GM19372 (cell line): Measurements from ENCODE around the gene NKRF.
A peak's percentile ranks its signal among the peaks of the same experiment; 100 is the strongest.
"Not testable (repeated sequence)": the region's sequence is repeated elsewhere in the genome, so short reads cannot be mapped to it uniquely, and the experiment has no call there.

Experiments
- ATAC-seq: cut with Tn5 transposase; IDR thresholded peaks from one replicate; pipeline ENCODE4 v1.9.1; 2021; ENCODE audit warnings: mild to moderate bottlenecking, low read depth, moderate library complexity; ENCODE audit not compliant: unreplicated experiment

NKRF gene

GRCh38 chrX:119606280-119607017 is at the start of gene NKRF:
Gene NKRF (minus strand): TSS chrX:119606424.
- peak; percentile 84 for ATAC-seq

- ATAC-seq: no peak
Observed at GRCh38 chrX:119655125-119655524, 48.9 kb upstream of the NKRF start.

GRCh38 chrX:119654112-119654531 is 47.9 kb upstream of the NKRF start:
- no peak for ATAC-seq

GRCh38 chrX:119648421-119648775 is 42.2 kb upstream of the NKRF start:
- ATAC-seq: no peak

- peak; percentile 84 for ATAC-seq
Observed at GRCh38 chrX:119647552-119648420, 41.6 kb upstream of the NKRF start.

GRCh38 chrX:119647089-119647488 is 40.9 kb upstream of the NKRF start:
- no peak for ATAC-seq

- no peak for ATAC-seq
Observed at GRCh38 chrX:119646515-119646914, 40.3 kb upstream of the NKRF start.

- ATAC-seq: no peak
Observed at GRCh38 chrX:119643696-119644095, 37.5 kb upstream of the NKRF start.

- ATAC-seq: no peak
Observed at GRCh38 chrX:119640731-119641170, 34.5 kb upstream of the NKRF start.

GRCh38 chrX:119638725-119639471 is 32.7 kb upstream of the NKRF start:
- ATAC-seq: peak; percentile 53

GRCh38 chrX:119637421-119637820 is 31.2 kb upstream of the NKRF start:
- ATAC-seq: not testable (repeated sequence)

- no peak for ATAC-seq
Observed at GRCh38 chrX:119636419-119636818, 30.2 kb upstream of the NKRF start.

- ATAC-seq: no peak
Observed at GRCh38 chrX:119635799-119636198, 29.6 kb upstream of the NKRF start.

- no peak for ATAC-seq
Observed at GRCh38 chrX:119635179-119635578, 29.0 kb upstream of the NKRF start.

GRCh38 chrX:119625843-119626242 is 19.6 kb upstream of the NKRF start:
- no peak for ATAC-seq

GRCh38 chrX:119624951-119625668 is 18.9 kb upstream of the NKRF start:
- no peak for ATAC-seq

- no peak for ATAC-seq
Observed at GRCh38 chrX:119624417-119624816, 18.2 kb upstream of the NKRF start.

- no peak for ATAC-seq
Observed at GRCh38 chrX:119622356-119623232, 16.4 kb upstream of the NKRF start.

GRCh38 chrX:119618439-119618838 is 12.2 kb upstream of the NKRF start:
- no peak for ATAC-seq
